Stimulated activated CD8-positive, alpha-beta memory T cell treated with anti-CD3 and anti-CD28 coated beads, Interleukin-4, amount 100 ng/mL, for 48 hours (primary cell): Measurements from ENCODE around the gene ZNF784.

ENCODE experiments used
- DNase-seq: peaks from one replicate; pipeline ENCODE4 v3.0.0-alpha.2; 2020

ZNF784 gene

DNA sequence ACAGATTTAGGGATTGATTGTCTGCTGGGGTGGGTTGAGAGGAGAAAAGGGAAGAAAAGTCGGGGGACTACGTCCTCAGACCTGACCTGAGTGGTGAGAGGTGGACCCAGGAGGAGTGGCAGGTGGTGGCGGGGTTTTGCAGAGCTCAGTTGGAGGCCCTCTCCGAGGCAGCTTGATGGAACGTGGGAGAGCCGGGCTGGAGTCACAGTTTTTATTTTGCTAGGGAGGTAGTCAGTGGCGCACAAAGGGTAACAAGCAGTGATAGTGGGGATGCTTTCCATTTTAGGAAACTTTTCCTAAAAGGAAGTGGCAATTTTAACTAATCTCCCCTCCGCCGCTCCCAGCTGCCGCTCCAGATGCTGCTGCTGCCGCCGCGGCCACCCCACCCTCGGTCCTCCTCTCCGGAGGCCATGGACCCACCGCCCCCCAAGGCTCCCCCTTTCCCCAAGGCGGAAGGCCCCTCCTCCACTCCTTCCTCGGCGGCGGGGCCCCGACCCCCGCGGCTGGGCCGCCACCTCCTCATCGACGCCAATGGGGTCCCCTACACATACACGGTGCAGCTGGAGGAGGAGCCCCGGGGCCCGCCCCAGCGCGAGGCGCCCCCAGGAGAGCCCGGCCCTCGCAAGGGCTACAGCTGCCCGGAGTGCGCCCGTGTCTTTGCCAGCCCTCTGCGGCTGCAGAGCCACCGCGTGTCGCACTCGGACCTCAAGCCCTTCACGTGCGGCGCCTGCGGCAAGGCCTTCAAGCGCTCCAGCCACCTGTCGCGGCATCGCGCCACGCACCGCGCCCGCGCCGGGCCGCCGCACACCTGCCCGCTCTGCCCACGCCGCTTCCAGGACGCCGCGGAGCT, 18.0 kb upstream of the ZNF784 start:
- DNase-seq = peak; percentile 60

DNA sequence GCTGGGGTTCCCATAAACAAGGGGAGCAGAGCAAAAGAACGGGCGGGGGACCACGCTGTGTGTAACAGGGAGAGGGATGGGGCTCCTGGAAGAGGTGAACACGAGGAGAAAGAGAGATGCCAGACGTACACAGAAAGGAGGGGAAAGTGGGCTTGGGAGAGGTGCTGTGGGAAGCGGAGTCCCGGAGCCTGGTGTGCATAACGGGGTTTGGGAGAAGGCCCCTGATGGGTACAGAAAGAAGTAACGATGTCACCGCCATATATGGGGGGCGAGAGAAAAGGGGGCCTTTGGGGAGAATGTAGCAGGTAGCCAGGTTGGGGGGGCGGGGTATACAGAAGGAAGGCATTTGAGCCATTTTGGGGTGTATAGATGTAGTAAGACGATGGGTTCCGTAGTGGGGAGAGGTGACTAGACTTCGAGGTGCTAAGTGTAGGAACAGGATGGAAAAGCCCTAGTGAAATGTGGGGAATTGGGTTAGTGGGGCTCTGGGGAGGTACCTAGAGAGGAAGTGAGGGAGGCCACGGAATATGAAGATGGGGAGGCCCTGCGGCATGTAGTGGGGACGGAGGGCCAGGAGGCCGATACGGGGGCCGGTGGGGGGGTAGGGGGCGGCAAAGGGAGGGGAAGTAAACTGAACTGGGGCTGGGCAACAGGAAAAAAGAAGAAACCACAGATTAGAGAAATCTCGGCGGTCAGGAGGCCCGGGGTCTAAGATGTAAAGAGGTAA, 17.2 kb upstream of the ZNF784 start:
- DNase-seq = peak; percentile 65

DNA sequence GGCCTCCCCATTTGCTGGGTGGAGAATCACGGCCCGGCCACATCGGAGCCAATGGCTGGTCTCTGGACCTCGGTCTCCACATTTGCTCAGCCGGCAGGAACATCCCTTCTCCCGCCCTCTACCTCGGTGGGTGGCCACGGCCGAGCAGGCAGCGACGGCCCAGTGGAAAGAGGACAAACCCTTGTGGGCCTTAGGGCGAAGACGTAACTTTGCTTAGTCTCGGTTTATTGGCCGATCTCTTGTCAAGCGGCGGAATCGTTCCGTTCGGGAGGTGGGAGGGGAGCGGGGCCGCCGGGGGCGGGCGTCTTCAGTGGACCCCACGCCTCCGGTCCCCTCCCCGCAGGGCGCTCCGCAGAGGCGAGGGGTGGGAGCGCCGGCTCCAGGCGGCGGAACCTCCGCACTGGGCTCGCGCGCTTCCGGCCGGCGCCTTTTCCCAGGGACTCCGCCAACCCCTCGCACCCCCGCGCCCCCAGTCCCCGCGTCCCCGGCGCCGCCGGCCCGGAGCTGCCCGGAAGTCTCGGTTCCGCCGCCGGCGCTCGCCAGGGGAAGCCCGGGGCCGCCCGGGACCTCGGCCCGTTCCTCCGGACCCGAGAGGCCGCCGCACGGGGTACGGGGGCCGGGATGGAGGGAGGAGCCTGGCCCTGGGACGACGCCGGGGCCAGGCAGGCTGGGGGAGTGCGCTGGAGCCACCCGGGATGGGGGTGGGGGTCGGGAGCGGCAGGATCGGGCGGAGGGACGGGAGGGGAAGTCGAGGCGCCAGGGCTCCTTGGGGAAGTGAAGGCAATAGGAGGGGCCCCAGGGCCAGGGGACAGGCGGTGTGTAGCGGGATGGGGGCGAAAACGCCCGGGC, 16.4 kb upstream of the ZNF784 start, which contains the start of gene ZNF580:
TSS of gene ZNF580 (plus strand) at position 426 of the 849 bp plus-strand sequence. CDS start 1,507 bp downstream, outside the sequence.
- DNase-seq = peak; percentile 79

DNA sequence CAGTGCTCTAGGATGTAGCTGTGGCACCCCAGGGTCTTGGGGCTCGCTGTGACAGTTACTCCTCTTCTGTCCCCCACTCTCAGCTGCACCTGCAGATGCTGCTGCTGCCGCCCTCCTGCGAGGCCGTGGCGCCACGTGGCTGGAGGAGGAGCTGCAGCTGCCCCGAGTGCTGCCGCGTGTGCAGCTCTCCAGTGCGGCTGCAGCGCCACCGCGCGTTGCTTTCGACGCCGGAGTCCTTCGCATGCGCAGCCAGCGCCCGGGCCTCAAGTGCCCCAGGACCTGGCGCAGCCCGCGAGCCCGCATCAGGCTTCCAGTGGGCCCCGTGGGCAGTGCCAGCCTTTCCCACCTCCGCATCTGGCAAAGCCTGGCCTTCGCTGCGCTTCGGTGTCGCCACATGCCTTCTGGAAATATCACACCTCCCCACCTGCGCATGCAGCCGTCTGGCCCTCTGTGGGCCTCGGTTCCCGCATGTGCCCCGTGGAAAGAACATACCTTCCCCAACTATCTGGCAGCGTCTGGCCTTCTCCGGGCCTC, 15.7 kb upstream of the ZNF784 start:
- peak; percentile 80 for DNase-seq

DNA sequence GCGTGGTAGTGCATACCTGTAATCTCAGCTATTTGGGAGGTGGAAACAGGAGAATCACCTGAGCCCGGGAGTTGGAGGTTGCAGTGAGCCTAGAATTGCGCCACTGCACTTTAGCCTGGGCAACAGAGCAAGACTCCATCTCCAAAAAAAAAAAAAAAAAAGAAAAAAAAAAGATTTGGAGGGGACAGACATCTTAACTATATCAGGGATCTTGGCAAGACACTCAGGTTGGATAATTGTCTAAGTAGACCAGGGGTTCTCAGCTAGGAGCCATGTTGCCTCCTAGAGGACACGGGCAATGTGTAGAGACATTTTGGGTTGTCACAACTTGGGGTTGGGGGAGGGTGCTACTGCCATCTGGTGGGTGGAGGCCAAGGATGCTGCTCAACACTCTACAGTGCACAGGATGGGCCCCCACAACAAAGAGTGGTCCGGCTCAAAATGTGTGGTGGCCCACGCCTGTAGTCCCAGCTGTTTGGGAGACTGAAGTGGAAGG, 14.5 kb upstream of the ZNF784 start:
- DNase-seq = peak; percentile 80

DNA sequence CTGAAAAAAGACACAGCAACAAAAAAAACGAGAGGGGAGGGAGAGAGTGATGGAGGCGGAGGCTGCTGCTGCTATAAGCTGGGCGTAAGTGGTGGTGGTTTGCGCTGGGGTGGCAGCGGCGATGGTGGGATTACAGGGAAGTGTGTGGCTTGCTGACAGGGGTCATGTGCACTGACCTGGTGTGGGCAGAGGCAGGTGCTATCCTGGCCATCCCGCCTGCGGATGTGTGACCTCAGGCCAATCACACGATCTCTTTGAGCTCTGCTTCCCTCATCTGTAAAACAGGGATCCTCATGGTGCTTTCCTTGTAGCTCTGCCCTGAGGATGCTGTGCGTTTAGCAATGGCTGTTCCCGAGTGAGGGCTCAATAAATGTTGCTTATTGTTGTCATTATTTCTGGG, 13.2 kb upstream of the ZNF784 start:
- no peak for DNase-seq

DNA sequence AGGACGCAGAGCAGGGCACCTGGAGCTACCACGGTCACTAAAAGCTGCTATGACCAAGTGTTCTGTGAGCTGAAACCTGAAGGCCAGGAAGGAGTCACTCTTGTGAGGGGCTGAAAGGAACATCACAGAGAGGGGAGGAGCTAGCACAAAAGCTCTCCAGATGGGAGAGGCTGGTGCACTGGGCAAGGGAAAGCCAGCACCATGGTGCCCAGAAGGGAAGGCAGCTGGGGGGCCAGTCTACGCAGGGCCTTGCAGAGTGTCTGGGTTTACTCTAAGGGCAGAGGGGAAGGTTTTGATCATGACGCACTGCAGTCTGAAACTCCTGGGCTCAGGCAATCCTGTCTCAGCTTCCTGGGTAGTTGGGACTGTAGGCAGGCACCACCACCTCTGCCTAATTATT, 12.4 kb upstream of the ZNF784 start:
- DNase-seq = no peak

DNA sequence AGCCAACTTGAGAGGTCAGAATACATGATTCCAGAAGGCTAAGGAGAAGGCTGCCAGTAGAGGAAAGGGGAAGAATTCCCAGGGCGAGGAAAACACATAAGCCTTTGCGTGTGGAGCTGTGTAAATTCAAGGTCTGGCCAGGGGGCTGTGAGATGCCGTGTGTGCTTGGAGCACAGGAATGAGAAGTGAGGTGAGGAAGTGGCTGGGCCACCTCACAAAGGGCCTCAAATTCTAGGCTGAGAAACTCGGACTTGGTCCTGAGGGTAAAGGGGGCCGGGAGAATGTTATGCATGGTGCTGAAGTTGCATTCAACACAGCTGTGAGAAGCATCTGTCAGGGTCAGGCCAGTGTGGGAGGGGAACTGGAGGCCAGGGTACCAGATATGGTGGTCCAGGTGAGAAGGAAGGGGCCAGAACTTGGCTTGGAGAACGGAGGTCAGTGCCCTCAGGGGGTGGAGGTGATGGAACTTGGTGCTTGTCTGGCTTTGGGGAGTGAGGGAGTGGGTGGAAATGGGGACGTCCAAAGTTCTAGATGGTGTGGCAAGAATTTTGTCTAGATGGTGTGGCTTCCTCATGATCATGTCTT, 11.6 kb upstream of the ZNF784 start:
- no peak for DNase-seq

DNA sequence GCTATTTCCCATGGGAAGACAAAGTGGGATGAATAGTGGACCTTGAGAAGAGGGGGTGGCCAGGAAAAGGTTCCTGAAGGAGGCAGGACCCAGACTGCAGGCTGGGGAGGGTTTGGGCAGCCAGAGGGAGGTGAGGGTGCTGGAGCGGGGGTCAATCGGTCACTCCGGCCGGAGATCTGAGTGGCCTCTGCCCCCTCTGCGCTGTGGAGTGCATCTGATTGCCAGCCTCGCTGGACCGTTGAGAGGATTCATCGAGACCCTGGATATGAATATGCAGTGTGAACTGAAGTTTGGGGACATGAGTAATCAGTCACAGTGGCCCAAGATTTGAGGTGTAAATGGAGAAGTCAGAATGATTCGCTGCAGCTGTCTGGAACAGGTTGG, 11.0 kb upstream of the ZNF784 start:
- DNase-seq = no peak

DNA sequence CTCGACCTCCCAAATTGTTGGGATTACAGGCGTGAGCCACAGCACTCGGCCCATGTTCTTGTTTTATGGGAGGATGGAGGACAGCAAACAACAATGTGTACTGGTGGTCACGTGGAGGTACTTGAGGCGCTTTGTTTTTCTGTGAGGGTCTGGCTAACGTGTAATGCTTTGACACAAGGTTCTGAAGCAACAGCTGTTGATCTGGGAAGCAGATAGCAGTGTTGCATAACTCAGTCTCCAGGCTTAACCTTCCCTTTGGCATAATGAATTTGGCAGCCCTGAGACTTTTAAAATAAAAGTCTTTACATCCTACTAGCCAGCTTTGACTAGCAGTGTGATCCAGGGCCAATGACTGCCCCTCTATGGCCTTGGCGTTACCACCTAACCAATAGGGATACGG, 9.5 kb upstream of the ZNF784 start:
- no peak for DNase-seq

DNA sequence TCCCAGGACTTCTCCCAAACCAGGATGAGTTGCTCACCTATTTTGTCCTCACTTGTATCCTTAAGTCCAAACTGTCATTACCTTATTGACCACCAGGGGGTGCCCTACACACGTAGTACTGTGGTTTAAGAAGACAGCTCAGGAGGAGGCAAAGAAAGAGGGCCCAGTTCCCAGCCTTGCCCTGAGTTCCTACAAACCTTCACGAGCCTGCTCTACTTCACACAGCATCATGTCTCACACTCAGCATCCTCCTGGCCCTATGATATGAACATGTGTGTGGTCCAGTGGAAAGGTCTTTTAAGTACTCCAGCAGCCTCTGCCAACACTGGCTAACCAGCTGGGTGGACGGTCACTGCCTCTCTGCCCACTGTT, 8.1 kb upstream of the ZNF784 start:
- peak; percentile 94 for DNase-seq

DNA sequence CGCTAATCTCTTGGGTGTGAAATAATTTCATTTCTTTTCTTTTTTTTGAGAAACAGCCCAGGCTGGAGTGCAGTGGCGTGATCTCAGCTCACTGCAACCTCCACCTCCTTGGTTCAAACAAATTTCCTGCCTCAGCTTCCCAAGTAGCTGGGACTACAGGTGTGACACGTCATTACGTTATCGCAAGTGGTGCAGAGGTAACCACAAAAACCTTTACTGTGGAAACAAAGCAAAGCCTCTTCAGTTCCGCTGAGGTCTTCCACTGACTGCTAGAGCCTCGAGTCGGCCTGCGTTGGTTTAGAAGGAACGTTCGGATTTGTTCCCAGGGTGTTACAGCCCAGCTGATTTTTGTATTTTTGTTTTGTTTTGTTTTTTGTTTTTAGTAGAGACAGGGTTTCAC, 2.0 kb upstream of the ZNF784 start:
- DNase-seq = peak; percentile 61

DNA sequence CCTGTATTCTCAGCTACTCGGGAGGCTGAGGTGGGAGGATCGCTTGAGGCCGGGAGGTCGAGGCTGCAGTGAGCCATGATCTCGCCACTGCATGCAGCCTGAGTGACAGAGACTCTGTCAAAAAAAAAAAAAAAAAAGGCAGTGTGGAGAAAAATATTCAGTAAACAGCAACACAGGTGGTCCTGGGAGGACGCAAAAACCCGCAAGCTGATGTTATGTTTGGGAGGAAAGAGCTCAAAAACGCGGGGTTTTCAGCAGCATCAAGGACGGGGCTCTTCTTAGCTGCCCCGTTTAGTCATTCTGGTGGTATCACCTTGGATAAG, 599 bp upstream of the ZNF784 start:
- DNase-seq = no peak

DNA sequence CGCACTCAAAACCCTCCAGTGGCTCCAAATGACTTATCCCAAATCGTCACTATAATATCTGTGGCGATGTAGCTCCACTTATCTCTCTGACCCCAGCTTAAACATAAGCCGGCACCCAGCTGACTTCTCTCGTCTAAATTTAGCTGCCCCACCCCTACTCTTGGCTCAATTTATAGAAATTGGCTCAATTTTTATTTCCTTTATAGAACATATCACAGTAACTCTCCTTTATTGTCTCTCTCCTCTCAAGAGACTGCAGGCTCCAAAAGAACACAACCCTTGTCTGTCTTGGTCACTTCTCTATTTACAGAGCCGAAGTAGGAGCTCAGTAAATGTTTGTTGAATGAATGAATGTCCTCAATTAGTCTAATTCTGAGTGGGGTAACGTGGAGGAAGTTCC, 805 bp downstream of the ZNF784 start:
- DNase-seq = no peak

DNA sequence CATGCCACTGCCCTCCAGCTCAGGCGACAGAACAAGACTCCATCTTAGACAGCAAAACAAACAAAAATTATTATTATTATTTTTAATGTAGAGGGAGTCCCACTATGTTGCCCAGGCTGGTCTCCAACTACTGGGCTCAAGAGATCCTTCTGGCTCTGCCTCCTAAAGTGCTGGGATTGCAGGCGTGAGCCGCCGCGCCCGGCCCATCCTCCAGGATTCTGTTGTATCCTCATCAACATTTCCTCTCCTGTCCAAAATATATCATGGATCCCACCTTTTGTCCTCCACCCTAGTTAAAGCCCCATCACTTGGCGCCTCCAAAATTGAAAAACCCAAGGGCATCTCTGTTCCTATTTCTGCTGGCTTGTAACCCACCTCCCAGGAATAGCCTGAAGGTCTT, 1.2 kb downstream of the ZNF784 start:
- no peak for DNase-seq

DNA sequence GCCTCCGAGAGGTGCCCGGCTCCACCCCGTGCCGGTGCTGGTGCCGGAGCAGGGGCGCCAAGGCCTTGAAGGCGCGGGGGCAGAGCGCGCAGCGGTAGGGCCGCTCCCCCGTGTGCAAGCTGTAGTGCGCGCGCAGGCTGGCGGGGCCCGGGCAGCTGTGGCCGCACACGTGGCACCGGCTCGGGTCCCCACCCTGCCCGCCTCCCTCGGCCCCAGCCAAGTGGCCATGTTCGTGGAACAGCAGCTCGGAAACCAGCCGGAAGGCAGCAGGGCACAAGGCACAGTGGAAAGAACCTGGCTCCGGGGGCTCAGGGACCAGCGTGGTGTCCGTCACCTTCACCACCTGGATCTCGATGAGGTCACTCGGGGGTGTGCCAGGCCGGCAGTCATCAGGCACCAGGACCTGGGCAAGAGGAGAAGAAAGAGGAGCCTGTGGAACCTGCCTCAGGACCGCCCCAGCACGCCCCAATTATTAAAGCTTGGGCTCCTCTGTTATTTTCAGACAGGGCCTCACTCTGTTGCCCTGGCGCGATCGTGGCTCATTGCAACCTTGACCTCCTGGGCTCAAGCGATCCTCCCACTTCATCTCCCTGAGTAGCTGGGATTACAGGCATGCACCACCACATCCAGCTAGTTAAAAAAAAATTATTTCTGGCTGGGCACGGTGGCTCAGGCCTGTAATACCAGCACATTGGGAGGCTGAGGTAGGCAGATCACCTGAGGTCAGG, 2.0 kb downstream of the ZNF784 start:
- DNase-seq = no peak

DNA sequence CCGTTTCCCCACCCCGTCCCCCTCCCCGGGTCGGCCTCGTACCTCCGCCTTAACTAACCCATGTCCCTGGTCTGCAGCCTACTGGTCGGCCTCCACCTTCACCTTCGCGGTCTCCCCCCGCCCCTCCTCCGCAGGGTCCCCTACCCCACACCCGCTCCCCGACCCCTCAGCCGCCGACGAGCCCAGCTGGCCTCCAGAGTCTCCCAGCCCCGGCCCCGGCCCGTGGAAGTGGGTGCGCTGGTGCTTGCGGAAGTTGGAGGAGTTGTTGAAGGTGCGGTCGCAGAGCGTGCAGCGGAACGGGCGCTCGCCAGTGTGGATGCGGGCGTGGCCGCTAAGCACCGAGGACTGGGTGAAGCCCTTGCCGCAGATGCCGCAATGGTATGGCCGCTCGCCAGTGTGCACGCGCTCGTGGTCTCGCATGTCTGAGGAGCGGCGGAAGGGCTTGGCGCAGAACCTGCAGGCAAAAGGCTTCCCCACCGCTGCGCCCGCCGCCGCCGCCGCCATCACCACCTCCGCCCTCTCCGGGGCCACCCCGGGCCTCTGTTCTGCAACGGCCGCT, 2.6 kb downstream of the ZNF784 start:
- no peak for DNase-seq

DNA sequence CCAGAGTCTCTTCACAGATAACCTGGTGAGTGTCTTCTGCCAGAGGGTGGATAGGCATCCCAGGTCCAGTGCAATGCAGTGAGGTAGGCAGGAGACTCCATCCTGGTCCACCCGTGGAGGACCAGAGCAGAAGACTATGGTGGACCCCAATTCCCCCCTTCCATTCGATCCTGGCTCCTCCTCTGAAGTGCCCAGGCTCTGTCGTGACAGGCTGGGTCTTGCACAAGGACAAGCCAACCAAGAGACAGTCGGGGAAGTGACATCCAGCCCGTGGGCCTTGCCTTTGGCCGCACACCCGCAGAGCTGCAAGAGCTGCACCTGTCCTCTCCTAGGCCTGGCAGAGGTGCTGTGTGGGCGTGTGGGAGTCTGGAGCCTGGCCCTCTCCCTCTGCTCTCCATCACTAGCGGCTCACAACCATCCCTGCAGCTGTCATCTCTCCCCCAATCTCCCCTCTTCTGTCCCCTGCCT, 3.1 kb downstream of the ZNF784 start:
- no peak for DNase-seq

DNA sequence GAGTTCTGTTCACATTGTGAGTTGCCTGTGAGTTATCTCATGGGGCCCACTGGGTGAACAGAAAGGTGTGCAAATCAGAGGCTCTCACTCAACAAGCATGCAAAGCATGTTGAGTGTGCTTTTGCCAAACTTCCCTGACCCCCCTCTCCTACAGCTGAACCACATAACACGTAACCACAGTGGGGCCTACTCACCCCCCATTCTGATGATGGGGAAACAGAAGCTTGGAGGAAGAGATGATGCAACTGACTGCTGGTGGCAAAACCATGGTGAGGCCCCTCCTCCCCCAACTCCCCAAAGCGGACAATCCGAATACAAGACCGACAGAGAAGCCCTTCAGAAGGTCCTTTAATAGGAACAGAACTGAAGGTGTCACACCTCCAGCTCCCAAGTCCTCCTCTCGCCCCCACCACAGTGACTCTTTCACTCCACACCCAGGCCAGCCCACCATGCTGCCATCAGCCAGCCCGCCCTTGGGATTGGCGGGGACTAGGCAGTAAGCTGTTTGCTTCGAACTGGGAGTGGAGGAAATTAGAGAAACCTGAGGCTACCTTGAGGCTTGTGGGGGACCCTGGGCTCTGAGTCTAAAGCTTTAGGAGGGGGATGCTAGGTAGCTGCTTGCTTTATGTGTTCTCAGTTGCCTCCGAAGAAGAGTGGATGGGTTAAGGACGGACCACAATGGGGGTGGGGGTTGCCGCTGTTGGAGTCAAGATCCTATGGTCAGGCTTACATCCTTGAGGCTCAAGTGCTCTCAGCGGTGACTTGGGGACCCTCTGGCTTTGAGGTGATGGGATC, 3.8 kb downstream of the ZNF784 start:
- peak; percentile 54 for DNase-seq

DNA sequence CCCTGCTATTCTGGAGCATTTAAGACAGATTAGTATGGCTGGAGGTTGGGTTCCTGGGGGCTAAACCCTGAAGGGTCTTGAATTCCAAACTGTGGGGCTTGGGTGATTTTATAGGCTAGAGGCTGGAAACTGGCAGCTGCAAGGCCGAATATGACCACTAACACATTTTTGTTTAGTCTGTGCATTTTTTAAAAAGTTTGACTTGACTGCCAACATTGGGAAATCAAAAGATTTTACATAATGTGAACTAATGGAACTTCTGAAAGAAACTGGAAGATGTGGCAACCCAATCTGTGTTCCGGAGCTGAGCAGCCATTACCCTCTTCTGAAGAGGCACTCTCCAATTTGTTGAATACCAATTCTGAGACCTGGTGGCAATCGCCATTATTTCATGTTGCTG, 5.1 kb downstream of the ZNF784 start:
- DNase-seq = no peak

DNA sequence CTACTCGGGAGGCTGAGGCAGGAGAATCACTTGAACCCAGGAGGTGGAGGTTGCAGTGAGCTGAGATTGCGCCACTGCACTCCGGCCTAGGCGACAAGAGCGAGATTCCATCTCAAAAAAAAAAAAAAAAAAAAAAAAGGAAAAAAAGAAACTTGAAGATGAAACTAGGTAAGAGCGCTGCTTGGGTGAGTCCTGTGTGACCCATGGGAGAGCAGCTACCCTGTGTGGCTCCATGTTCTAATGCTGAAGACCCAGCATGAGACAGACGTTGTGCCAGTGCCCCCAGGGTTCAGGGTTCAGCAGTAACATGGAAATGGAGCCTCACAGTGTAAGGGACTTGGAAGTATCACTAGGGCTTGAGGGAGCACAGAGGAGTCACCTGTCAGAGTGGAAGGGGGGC, 5.9 kb downstream of the ZNF784 start:
- DNase-seq = no peak
